Placental pericyte (primary cell): ENCODE measurements around the gene KRT82. TPM values are rescaled to one million over a fixed set of nuclear protein-coding genes. Genes with fewer than 3 reads are reported as not detected.

ENCODE experiments used
- total RNA-seq: library from RNA; depleted of rRNA; stranded (reverse); fragments of >200 nt; gene quantifications from 2 replicates; pipeline ENCODE4 v1.2.3, GENCODE V29; 2012

The KRT82 gene
- total RNA-seq, result not detected in 2 replicates

GRCh38 chr12:52405922-52406385 is at the start of gene KRT82:
TSS of gene KRT82 (minus strand) at chr12:52406335. CDS start at chr12:52406277, 58 bp downstream.

DNA sequence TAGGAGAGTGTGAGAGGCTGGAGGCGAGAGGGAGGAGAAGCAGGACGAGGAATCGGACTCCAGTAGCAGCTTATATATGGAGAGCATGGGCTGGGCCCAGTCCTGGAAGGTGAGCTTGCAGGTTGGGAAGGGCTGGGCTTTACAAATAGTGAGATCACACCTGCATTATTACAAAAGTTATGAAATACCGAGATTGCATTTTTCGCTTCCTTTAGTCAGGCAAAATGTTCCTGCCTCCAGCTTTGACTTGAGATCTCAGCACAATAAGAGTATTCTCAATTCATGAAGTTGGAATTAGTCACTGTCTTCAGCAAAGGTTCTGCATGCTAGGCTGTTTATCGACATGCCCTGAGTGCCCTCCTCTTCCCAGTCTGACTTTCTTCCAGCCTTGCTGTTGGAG is 46.0 kb upstream of the KRT82 start, which contains the start of gene KRT6B:
Gene KRT6B (minus strand): TSS at position 46 of the 400 bp plus-strand sequence. CDS start 68 bp downstream, outside the sequence.

GRCh38 chr12:52434081-52434733 is 28.1 kb upstream of the KRT82 start, which contains the start of gene KRT75:
TSS of gene KRT75 (minus strand) at chr12:52434371. CDS start at chr12:52434304, 67 bp downstream.

GRCh38 chr12:52385226-52385702 is 20.9 kb downstream of the KRT82 start, which contains the start of gene KRT84:
TSS of gene KRT84 (minus strand) at chr12:52385652. CDS start at chr12:52385585, 67 bp downstream.

DNA sequence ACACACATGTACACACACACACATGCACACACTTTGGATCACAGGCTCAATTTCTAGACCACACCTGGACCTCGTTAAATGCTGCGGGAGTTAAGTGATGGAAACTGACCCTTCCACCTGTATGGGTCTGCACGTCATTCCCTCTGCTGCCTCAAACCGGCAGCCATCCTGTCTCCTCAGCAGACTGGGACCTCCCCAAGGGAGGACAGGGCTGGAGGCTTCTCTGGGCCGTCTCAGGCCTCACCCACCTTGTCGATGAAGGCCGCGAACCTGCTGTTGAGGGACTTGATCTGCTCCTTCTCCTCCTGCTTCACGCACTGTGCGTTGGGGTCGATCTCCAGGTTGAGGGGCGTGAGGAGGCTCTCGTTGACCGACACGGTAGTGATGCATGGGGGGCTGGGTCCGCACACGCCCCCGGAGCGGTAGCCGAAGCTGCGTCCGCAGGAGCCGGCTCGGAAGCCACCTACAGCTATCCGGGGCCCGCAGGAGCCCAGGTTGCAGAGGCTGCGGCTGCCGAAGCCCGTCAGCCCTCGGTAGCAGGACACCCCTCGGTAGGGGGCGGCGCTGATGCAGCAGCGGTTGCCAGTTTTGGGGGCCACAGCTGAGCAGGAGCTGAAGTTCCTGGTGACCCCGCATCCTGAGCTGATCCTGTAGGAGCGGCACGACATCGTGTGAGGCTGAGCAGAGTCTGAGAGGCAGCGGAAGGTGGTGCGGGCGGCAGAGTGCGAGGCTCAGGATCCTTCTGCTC is 39.2 kb downstream of the KRT82 start, which contains the start of gene KRT85:
Gene KRT85 (minus strand): TSS at position 744 of the 748 bp plus-strand sequence. CDS start 76 bp downstream, at position 668.

Other genes starting within 250 kb of the KRT82 start
- gene KRT80, start 214.3 kb downstream of the KRT82 start, total RNA-seq, result 0.22 and 1.4 TPM in 2 replicates
- gene KRT7, start 173.1 kb downstream of the KRT82 start, total RNA-seq, result 1.1 and 7.0 TPM in 2 replicates
- under 0.01 TPM in 1 of 2 replicates, not detected in the other for gene KRT86, start 131.7 kb downstream of the KRT82 start, total RNA-seq
- 0.14 TPM in 1 of 2 replicates, not detected in the other for gene KRT81, start 114.8 kb downstream of the KRT82 start, total RNA-seq
- gene KRT83, start 84.9 kb downstream of the KRT82 start, total RNA-seq, result not detected in 2 replicates
- gene KRT85, start 38.9 kb downstream of the KRT82 start, total RNA-seq, result not detected in 2 replicates
- gene KRT84, start 20.7 kb downstream of the KRT82 start, total RNA-seq, result not detected in 2 replicates
- gene KRT75, start 28.0 kb upstream of the KRT82 start, total RNA-seq, result not detected in 2 replicates
- gene KRT6B, start 45.8 kb upstream of the KRT82 start, total RNA-seq, result 0.29 TPM in 1 of 2 replicates, not detected in the other
- not detected in 2 replicates for gene KRT6C, start 67.5 kb upstream of the KRT82 start, total RNA-seq
- 25.6 TPM in 1 of 2 replicates, not detected in the other for gene KRT6A, start 86.9 kb upstream of the KRT82 start, total RNA-seq
- 1.7 TPM in 1 of 2 replicates, not detected in the other for gene KRT5, start 114.1 kb upstream of the KRT82 start, total RNA-seq
- not detected in 2 replicates for gene KRT71, start 146.8 kb upstream of the KRT82 start, total RNA-seq
- not detected in 2 replicates for gene KRT74, start 167.5 kb upstream of the KRT82 start, total RNA-seq
- not detected in 2 replicates for gene KRT72, start 195.1 kb upstream of the KRT82 start, total RNA-seq
- gene KRT73, start 212.2 kb upstream of the KRT82 start, total RNA-seq, result not detected in 2 replicates
- not detected in 2 replicates for gene KRT2, start 245.9 kb upstream of the KRT82 start, total RNA-seq